ENCODE measurements around the gene PHF21A.

DNA sequence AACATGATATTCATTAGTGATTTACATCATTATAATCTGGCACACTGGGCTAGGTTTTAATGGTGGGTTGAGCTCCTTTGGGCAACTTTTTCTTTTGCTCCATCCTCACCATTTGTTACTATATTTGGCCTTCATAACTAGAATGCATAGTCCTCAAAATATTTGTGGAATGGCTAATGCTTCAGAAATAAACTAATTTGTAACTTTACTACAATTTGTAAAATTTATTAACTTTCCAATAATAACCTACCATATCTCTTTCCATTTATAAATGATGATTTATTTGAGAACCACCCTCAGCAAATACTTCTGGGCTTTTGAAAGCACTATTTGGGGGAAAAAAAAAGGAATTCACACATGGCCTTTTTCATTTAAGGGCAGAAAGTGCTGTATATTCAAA, 119.1 kb downstream of the PHF21A start:
- TF ChIP-seq MAZ (IDR thresholded peaks at IDR 0.05; ENCODE audit: borderline replicate concordance, low read depth, low read length), result no peak
- no peak for TF ChIP-seq MAZ (CRISPR knock-in tag; IDR thresholded peaks at IDR 0.05; ENCODE audit: low read depth)
- no peak for TF ChIP-seq SAFB2 (CRISPR knock-in tag; IDR thresholded peaks at IDR 0.05; ENCODE audit: borderline replicate concordance, low read depth)
- TF ChIP-seq TARDBP (CRISPR knock-in tag; IDR thresholded peaks at IDR 0.05), result no peak
- TF ChIP-seq, protein P1, sequence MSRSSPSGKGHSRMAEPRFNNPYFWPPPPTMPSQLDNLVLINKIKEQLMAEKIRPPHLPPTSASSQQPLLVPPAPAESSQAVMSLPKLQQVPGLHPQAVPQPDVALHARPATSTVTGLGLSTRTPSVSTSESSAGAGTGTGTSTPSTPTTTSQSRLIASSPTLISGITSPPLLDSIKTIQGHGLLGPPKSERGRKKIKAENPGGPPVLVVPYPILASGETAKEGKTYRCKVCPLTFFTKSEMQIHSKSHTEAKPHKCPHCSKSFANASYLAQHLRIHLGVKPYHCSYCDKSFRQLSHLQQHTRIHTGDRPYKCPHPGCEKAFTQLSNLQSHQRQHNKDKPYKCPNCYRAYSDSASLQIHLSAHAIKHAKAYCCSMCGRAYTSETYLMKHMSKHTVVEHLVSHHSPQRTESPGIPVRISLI (CRISPR knock-in tag; IDR thresholded peaks at IDR 0.05; ENCODE audit: borderline replicate concordance), result no peak
- TF ChIP-seq ZNF24 (IDR thresholded peaks at IDR 0.05), result no peak
- TF ChIP-seq CBX1 (IDR thresholded peaks at IDR 0.05; ENCODE audit: low read depth), result no peak
- no peak for TF ChIP-seq ZFP62 (CRISPR knock-in tag; IDR thresholded peaks at IDR 0.05)
- TF ChIP-seq ZNF10 (CRISPR knock-in tag; IDR thresholded peaks at IDR 0.05; ENCODE audit: borderline replicate concordance, low read depth), result no peak
- TF ChIP-seq, protein P2, sequence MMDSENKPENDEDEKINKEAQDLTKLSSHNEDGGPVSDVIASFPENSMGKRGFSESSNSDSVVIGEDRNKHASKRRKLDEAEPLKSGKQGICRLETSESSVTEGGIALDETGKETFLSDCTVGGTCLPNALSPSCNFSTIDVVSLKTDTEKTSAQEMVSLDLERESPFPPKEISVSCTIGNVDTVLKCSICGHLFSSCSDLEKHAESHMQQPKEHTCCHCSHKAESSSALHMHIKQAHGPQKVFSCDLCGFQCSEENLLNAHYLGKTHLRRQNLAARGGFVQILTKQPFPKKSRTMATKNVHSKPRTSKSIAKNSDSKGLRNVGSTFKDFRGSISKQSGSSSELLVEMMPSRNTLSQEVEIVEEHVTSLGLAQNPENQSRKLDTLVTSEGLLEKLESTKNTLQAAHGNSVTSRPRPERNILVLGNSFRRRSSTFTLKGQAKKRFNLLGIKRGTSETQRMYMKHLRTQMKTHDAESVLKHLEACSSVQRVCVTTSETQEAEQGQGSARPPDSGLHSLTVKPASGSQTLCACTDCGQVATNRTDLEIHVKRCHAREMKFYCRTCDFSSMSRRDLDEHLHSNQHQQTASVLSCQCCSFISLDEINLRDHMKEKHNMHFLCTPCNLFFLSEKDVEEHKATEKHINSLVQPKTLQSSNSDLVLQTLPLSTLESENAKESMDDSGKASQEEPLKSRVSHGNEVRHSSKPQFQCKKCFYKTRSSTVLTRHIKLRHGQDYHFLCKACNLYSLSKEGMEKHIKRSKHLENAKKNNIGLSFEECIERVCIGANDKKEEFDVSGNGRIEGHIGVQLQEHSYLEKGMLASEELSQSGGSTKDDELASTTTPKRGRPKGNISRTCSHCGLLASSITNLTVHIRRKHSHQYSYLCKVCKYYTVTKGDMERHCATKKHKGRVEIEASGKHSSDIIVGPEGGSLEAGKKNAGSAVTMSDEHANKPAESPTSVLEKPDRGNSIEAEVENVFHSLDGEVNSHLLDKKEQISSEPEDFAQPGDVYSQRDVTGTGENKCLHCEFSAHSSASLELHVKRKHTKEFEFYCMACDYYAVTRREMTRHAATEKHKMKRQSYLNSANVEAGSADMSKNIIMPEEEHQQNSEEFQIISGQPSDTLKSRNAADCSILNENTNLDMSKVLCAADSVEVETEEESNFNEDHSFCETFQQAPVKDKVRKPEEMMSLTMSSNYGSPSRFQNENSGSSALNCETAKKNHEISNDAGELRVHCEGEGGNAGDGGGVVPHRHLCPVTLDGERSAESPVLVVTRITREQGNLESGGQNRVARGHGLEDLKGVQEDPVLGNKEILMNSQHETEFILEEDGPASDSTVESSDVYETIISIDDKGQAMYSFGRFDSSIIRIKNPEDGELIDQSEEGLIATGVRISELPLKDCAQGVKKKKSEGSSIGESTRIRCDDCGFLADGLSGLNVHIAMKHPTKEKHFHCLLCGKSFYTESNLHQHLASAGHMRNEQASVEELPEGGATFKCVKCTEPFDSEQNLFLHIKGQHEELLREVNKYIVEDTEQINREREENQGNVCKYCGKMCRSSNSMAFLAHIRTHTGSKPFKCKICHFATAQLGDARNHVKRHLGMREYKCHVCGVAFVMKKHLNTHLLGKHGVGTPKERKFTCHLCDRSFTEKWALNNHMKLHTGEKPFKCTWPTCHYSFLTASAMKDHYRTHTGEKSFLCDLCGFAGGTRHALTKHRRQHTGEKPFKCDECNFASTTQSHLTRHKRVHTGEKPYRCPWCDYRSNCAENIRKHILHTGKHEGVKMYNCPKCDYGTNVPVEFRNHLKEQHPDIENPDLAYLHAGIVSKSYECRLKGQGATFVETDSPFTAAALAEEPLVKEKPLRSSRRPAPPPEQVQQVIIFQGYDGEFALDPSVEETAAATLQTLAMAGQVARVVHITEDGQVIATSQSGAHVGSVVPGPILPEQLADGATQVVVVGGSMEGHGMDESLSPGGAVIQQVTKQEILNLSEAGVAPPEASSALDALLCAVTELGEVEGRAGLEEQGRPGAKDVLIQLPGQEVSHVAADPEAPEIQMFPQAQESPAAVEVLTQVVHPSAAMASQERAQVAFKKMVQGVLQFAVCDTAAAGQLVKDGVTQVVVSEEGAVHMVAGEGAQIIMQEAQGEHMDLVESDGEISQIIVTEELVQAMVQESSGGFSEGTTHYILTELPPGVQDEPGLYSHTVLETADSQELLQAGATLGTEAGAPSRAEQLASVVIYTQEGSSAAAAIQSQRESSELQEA (CRISPR knock-in tag; IDR thresholded peaks at IDR 0.05; ENCODE audit: not compliant biosample characterization), result no peak
- no peak for TF ChIP-seq POLR2AphosphoS5 (IDR thresholded peaks at IDR 0.05; ENCODE audit: low read depth, low read length)
- TF ChIP-seq, protein P3, sequence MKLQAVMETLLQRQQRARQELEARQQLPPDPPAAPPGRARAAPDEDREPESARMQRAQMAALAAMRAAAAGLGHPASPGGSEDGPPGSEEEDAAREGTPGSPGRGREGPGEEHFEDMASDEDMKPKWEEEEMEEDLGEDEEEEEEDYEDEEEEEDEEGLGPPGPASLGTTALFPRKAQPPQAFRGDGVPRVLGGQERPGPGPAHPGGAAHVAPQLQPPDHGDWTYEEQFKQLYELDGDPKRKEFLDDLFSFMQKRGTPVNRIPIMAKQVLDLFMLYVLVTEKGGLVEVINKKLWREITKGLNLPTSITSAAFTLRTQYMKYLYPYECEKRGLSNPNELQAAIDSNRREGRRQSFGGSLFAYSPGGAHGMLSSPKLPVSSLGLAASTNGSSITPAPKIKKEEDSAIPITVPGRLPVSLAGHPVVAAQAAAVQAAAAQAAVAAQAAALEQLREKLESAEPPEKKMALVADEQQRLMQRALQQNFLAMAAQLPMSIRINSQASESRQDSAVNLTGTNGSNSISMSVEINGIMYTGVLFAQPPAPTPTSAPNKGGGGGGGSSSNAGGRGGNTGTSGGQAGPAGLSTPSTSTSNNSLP (IDR thresholded peaks at IDR 0.05; ENCODE audit: low read depth, low read length), result no peak
